ENCODE results near the gene COL5A1. TPM values are rescaled to one million over a fixed set of nuclear protein-coding genes. Genes with fewer than 3 reads are reported as not detected.

Gene COL5A1
- total RNA-seq, 1 donor from 2014 or later = 42.6 TPM

- DNase-seq (ENCODE audit: low spot score) = no peak
These were observed 16.1 kb upstream of the COL5A1 start for GRCh38 chr9:134625361-134626068.

- DNase-seq (ENCODE audit: low spot score) = no peak
These were observed 15.6 kb upstream of the COL5A1 start for GRCh38 chr9:134626069-134626423.

- DNase-seq (ENCODE audit: low spot score) = no peak
These were observed 14.8 kb upstream of the COL5A1 start for GRCh38 chr9:134626571-134627416.

- no peak for DNase-seq (ENCODE audit: low spot score)
These were observed 13.9 kb upstream of the COL5A1 start for GRCh38 chr9:134627417-134628353.

GRCh38 chr9:134628354-134628736 is 13.3 kb upstream of the COL5A1 start:
- no peak for DNase-seq (ENCODE audit: low spot score)

GRCh38 chr9:134629061-134629585 is 12.5 kb upstream of the COL5A1 start:
- DNase-seq (ENCODE audit: low spot score) = no peak

GRCh38 chr9:134629586-134630392 is 11.8 kb upstream of the COL5A1 start:
- DNase-seq (ENCODE audit: low spot score) = no peak

GRCh38 chr9:134630393-134630790 is 11.2 kb upstream of the COL5A1 start:
- no peak for DNase-seq (ENCODE audit: low spot score)

- DNase-seq (ENCODE audit: low spot score) = no peak
These were observed 10.7 kb upstream of the COL5A1 start for GRCh38 chr9:134630861-134631260.

- no peak for DNase-seq (ENCODE audit: low spot score)
These were observed 9.7 kb upstream of the COL5A1 start for GRCh38 chr9:134631881-134632280.

GRCh38 chr9:134632329-134632728 is 9.3 kb upstream of the COL5A1 start:
- no peak for DNase-seq (ENCODE audit: low spot score)

GRCh38 chr9:134633362-134634142 is 8.1 kb upstream of the COL5A1 start:
- no peak for DNase-seq (ENCODE audit: low spot score)

GRCh38 chr9:134634176-134634575 is 7.4 kb upstream of the COL5A1 start:
- DNase-seq (ENCODE audit: low spot score) = no peak

- DNase-seq (ENCODE audit: low spot score) = no peak
These were observed 6.9 kb upstream of the COL5A1 start for GRCh38 chr9:134634667-134635230.

- no peak for DNase-seq (ENCODE audit: low spot score)
These were observed 6.1 kb upstream of the COL5A1 start for GRCh38 chr9:134635351-134636148.

- no peak for DNase-seq (ENCODE audit: low spot score)
These were observed 5.5 kb upstream of the COL5A1 start for GRCh38 chr9:134636149-134636507.

- DNase-seq (ENCODE audit: low spot score) = no peak
These were observed 4.4 kb upstream of the COL5A1 start for GRCh38 chr9:134637241-134637640.

GRCh38 chr9:134637696-134638501 is 3.7 kb upstream of the COL5A1 start:
- DNase-seq (ENCODE audit: low spot score) = no peak

Measured in mucosa of gallbladder (tissue), 1 donor.